Hepatocyte (in vitro differentiated cells): ENCODE results near the gene RTP3. TPM values are rescaled to one million over a fixed set of nuclear protein-coding genes. Genes with fewer than 3 reads are reported as not detected.

Experiments
- DNase-seq: peaks from one replicate; pipeline ENCODE4 v3.0.0-alpha.2; 2016; ENCODE audit warnings: low spot score
- H2AFZ ChIP-seq: fragments of 200-600 bp; sonication (generic); 2 replicates; pipeline ENCODE4 v1.6.0; 2016; ENCODE audit warnings: antibody characterized with exemption, mild to moderate bottlenecking
- H3K27ac ChIP-seq: fragments of 200-600 bp; sonication (generic); 2 replicates; pipeline ENCODE4 v1.5.1; 2016; ENCODE audit warnings: mild to moderate bottlenecking
- H3K27me3 ChIP-seq: fragments of 200-600 bp; sonication (generic); 2 replicates; pipeline ENCODE4 v1.6.1; 2016
- H3K36me3 ChIP-seq: fragments of 200-600 bp; sonication (generic); replicated peaks from 2 replicates; pipeline ENCODE4 v1.5.1; 2016; ENCODE audit warnings: low read depth; ENCODE audit not compliant: insufficient read depth
- H3K4me1 ChIP-seq: fragments of 200-600 bp; sonication (generic); 2 replicates; pipeline ENCODE4 v1.5.1; 2016; ENCODE audit warnings: mild to moderate bottlenecking, moderate library complexity; ENCODE audit not compliant: insufficient read depth
- H3K4me2 ChIP-seq: fragments of 200-600 bp; sonication (generic); 2 replicates; pipeline ENCODE4 v1.6.0; 2016
- H3K4me3 ChIP-seq: fragments of 200-600 bp; sonication (generic); 2 replicates; pipeline ENCODE4 v1.5.1; 2016; ENCODE audit warnings: mild to moderate bottlenecking
- H3K79me2 ChIP-seq: fragments of 200-600 bp; sonication (generic); 2 replicates; pipeline ENCODE4 v1.6.0; 2017; ENCODE audit warnings: mild to moderate bottlenecking
- H3K9me2 ChIP-seq: fragments of 200-600 bp; sonication (generic); replicated peaks from 2 replicates; pipeline ENCODE4 v1.6.0; 2017; ENCODE audit warnings: mild to moderate bottlenecking; ENCODE audit not compliant: insufficient read depth
- H3K9me3 ChIP-seq: fragments of 200-600 bp; sonication (generic); 2 replicates; pipeline ENCODE4 v1.5.1; 2016; ENCODE audit warnings: low read depth, mild to moderate bottlenecking
- H4K20me1 ChIP-seq: fragments of 200-600 bp; sonication (generic); 2 replicates; pipeline ENCODE4 v1.6.0; 2016; ENCODE audit warnings: mild to moderate bottlenecking; ENCODE audit not compliant: insufficient read depth, poor library complexity, severe bottlenecking
- CTCF ChIP-seq: fragments of 200-600 bp; sonication (generic); IDR thresholded peaks from 2 replicates; pipeline ENCODE4 v1.5.1; 2016; ENCODE audit warnings: antibody characterized with exemption, mild to moderate bottlenecking; ENCODE audit not compliant: poor library complexity
- EZH2 ChIP-seq: fragments of 200-600 bp; sonication (generic); IDR thresholded peaks from 2 replicates; pipeline ENCODE4 v1.6.1; 2016; ENCODE audit warnings: antibody characterized with exemption, mild to moderate bottlenecking, borderline replicate concordance
- EZH2phosphoT487 ChIP-seq: fragments of 200-600 bp; sonication (generic); IDR thresholded peaks from one replicate; pipeline ENCODE4 v1.6.1; 2018; ENCODE audit warnings: antibody characterized with exemption, mild to moderate bottlenecking, low read depth, moderate library complexity; ENCODE audit not compliant: unreplicated experiment, severe bottlenecking
- WGBS: methylation state at CpG from one replicate; pipeline ENCODE4 v1.1.6; 2016; ENCODE audit warnings: low lambda C conversion rate; ENCODE audit errors: missing lambda C conversion rate; 5-methylcytosine and 5-hydroxymethylcytosine counted together
- polyA plus RNA-seq: library from polyadenylated mRNA; unstranded; fragments of >200 nt; fragmentation: Nextera tagmentation; extraction: Ambion mirVana; gene quantifications from 2 replicates; pipeline ENCODE4 v1.2.1, GENCODE V29; 2016
- total RNA-seq: library from RNA; depleted of rRNA; stranded (reverse); fragments of >200 nt; gene quantifications from 2 replicates; pipeline ENCODE4 v1.2.3, GENCODE V29; 2014

Gene RTP3
- total and polyA plus RNA-seq, 2 experiments from 2014 or later, result 1.8 to 2.0 TPM

GRCh38 chr3:46516521-46516920 lies 18.7 kb downstream of the RTP3 start:
- Histone ChIP-seq H3K9me2 (no peaks in the 10 kb centered on the region), H3K79me2 (no peaks in the 10 kb centered on the region), H3K27ac (no peak overlapping the region), H2AFZ (no peak overlapping the region), H3K4me2 (no peak overlapping the region), H3K27me3 (no peaks in the 10 kb centered on the region), H3K4me1 (no peaks in the 10 kb centered on the region), H3K36me3 (no peaks in the 10 kb centered on the region), H4K20me1 (no peaks in the 10 kb centered on the region), H3K9me3 (no peaks in the 10 kb centered on the region), H3K4me3 (no peak overlapping the region)
- DNase-seq, result no peak
- no peak for TF ChIP-seq CTCF
- WGBS, result 91% methylated on average over 4 of the region's 4 CpGs

- H3K4me3 ChIP-seq, result no peak overlapping the region
- no peak for DNase-seq
- no peaks in the 10 kb centered on the region for H3K36me3 ChIP-seq
- H4K20me1 ChIP-seq, result no peaks in the 10 kb centered on the region
- no peak overlapping the region for H3K4me2 ChIP-seq
- no peaks in the 10 kb centered on the region for H3K27me3 ChIP-seq
- no peaks in the 10 kb centered on the region for H3K4me1 ChIP-seq
- no peaks in the 10 kb centered on the region for H3K79me2 ChIP-seq
- H2AFZ ChIP-seq, result no peak overlapping the region
- H3K9me3 ChIP-seq, result no peaks in the 10 kb centered on the region
- H3K27ac ChIP-seq, result no peak overlapping the region
- 86% methylated on average over 7 of the region's 7 CpGs for WGBS
- no peak for TF ChIP-seq CTCF
- no peak for TF ChIP-seq EZH2
- TF ChIP-seq EZH2phosphoT487, result no peak
- H3K9me2 ChIP-seq, result no peaks in the 10 kb centered on the region
Measured at GRCh38 chr3:46517016-46517783, 19.4 kb downstream of the RTP3 start.

- Histone ChIP-seq H3K4me2 (no peak overlapping the region), H3K36me3 (no peaks in the 10 kb centered on the region), H3K9me2 (no peaks in the 10 kb centered on the region), H3K27me3 (no peaks in the 10 kb centered on the region), H3K79me2 (no peaks in the 10 kb centered on the region), H3K4me1 (no peaks in the 10 kb centered on the region), H3K4me3 (no peak overlapping the region), H3K27ac (no peak overlapping the region), H2AFZ (no peak overlapping the region), H3K9me3 (no peaks in the 10 kb centered on the region), H4K20me1 (no peaks in the 10 kb centered on the region)
- no peak for DNase-seq
- no peak for TF ChIP-seq CTCF
- no peak for TF ChIP-seq EZH2
- TF ChIP-seq EZH2phosphoT487, result no peak
- WGBS, result 97% methylated on average over 2 of the region's 2 CpGs
Measured at GRCh38 chr3:46517784-46518181, 20.0 kb downstream of the RTP3 start.

GRCh38 chr3:46519952-46520351 lies 22.2 kb downstream of the RTP3 start:
- H2AFZ ChIP-seq, result no peak overlapping the region
- H3K27ac ChIP-seq, result no peak overlapping the region
- no peaks in the 10 kb centered on the region for H3K79me2 ChIP-seq
- no peaks in the 10 kb centered on the region for H3K9me3 ChIP-seq
- no peak overlapping the region for H3K4me2 ChIP-seq
- no peak overlapping the region for H3K4me3 ChIP-seq
- no peaks in the 10 kb centered on the region for H3K9me2 ChIP-seq
- H3K27me3 ChIP-seq, result no peaks in the 10 kb centered on the region
- no peaks in the 10 kb centered on the region for H3K4me1 ChIP-seq
- no peaks in the 10 kb centered on the region for H3K36me3 ChIP-seq
- WGBS, result 97% methylated on average over 2 of the region's 2 CpGs
- TF ChIP-seq EZH2 (no peak), EZH2phosphoT487 (no peak), CTCF (no peak)
- no peaks in the 10 kb centered on the region for H4K20me1 ChIP-seq
- DNase-seq, result no peak
